Ishikawa (cell line): ENCODE results near the gene PRRX2.

ENCODE experiments used
- YY1 ChIP-seq: IDR thresholded peaks from 2 replicates; pipeline ENCODE4 v1.6.1; 2012; ENCODE audit warnings: low read depth
- ZBTB7A ChIP-seq: IDR thresholded peaks from 2 replicates; pipeline ENCODE4 v1.6.1; 2012; ENCODE audit warnings: low read depth
- TF ChIP-seq, protein P1 (sequence below): IDR thresholded peaks from 2 replicates; pipeline ENCODE4 v1.6.1; 2012; ENCODE audit warnings: low read depth, mild to moderate bottlenecking

DNA sequence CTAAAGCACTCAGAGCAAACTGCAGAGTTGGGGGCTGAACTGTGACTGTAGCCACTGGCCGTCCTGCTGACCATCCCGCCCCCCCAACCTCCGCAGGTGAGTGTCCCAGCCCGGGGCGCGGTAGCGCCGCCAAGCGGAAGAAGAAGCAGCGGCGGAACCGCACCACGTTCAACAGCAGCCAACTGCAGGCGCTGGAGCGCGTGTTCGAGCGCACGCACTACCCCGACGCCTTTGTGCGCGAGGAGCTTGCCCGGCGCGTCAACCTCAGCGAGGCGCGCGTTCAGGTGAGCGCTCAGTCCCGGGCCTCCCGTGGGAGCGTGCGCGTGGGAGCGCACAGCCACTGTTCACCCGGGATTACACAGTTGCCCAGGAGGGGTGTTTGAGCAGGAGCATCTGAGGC is 53.7 kb downstream of the PRRX2 start:
- TF ChIP-seq, protein P1, sequence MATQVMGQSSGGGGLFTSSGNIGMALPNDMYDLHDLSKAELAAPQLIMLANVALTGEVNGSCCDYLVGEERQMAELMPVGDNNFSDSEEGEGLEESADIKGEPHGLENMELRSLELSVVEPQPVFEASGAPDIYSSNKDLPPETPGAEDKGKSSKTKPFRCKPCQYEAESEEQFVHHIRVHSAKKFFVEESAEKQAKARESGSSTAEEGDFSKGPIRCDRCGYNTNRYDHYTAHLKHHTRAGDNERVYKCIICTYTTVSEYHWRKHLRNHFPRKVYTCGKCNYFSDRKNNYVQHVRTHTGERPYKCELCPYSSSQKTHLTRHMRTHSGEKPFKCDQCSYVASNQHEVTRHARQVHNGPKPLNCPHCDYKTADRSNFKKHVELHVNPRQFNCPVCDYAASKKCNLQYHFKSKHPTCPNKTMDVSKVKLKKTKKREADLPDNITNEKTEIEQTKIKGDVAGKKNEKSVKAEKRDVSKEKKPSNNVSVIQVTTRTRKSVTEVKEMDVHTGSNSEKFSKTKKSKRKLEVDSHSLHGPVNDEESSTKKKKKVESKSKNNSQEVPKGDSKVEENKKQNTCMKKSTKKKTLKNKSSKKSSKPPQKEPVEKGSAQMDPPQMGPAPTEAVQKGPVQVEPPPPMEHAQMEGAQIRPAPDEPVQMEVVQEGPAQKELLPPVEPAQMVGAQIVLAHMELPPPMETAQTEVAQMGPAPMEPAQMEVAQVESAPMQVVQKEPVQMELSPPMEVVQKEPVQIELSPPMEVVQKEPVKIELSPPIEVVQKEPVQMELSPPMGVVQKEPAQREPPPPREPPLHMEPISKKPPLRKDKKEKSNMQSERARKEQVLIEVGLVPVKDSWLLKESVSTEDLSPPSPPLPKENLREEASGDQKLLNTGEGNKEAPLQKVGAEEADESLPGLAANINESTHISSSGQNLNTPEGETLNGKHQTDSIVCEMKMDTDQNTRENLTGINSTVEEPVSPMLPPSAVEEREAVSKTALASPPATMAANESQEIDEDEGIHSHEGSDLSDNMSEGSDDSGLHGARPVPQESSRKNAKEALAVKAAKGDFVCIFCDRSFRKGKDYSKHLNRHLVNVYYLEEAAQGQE: no peak
- no peak for TF ChIP-seq YY1
- no peak for TF ChIP-seq ZBTB7A
